GM18508 (cell line): ENCODE measurements around the gene ZNF200.
"Not testable (repeated sequence)": the region's sequence is repeated elsewhere in the genome, so short reads cannot be mapped to it uniquely, and the experiment has no call there.

ENCODE experiments used
- ATAC-seq: cut with Tn5 transposase; IDR thresholded peaks from one replicate; pipeline ENCODE4 v1.9.1; 2021; ENCODE audit warnings: moderate number of reproducible peaks; ENCODE audit not compliant: insufficient read depth, unreplicated experiment

ZNF200 gene, protein sequence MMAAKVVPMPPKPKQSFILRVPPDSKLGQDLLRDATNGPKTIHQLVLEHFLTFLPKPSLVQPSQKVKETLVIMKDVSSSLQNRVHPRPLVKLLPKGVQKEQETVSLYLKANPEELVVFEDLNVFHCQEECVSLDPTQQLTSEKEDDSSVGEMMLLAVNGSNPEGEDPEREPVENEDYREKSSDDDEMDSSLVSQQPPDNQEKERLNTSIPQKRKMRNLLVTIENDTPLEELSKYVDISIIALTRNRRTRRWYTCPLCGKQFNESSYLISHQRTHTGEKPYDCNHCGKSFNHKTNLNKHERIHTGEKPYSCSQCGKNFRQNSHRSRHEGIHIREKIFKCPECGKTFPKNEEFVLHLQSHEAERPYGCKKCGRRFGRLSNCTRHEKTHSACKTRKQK

DNA sequence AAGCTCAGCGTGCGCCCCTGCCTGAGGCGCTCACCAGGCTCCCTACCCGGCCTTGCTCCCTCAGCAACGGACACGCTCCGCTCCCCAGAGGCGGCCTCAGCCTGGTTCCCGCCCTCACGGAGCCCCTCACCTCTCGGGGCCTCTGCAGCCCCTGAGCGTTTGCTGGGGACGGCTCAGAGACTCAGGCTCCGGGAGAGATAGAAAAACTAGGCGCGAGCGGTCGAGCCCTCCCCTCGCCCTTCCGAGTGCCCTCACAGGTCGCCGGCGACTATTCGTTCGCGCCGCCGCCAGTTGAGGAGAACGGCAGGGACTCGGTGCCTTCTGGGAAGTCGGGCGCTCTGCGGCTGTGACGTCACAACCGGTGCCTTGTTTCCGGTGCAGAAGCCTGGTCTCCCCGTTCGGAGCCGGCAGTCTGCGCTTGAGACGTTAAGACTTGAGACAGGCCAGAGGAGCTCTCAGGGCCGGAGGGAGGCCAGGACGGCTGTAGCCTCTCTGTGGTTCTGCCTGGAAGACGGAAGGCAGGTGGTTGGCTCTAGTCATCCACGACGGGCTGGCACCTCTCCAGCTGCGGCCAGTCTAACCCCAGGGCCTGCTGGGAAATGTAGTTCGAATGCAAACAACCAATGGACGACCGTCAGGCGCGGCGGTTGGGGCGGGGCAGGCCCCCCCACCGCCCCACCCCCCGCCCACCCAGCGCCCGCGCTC, at the start of gene ZNF200:
ZNF200 (minus strand) TSS at position 302 of the 705 bp plus-strand sequence. CDS start 1,403 bp downstream, outside the sequence.
- peak; percentile 54 for ATAC-seq

GRCh38 chr16:3283543-3284447, 48.8 kb upstream of the ZNF200 start:
- no peak for ATAC-seq

DNA sequence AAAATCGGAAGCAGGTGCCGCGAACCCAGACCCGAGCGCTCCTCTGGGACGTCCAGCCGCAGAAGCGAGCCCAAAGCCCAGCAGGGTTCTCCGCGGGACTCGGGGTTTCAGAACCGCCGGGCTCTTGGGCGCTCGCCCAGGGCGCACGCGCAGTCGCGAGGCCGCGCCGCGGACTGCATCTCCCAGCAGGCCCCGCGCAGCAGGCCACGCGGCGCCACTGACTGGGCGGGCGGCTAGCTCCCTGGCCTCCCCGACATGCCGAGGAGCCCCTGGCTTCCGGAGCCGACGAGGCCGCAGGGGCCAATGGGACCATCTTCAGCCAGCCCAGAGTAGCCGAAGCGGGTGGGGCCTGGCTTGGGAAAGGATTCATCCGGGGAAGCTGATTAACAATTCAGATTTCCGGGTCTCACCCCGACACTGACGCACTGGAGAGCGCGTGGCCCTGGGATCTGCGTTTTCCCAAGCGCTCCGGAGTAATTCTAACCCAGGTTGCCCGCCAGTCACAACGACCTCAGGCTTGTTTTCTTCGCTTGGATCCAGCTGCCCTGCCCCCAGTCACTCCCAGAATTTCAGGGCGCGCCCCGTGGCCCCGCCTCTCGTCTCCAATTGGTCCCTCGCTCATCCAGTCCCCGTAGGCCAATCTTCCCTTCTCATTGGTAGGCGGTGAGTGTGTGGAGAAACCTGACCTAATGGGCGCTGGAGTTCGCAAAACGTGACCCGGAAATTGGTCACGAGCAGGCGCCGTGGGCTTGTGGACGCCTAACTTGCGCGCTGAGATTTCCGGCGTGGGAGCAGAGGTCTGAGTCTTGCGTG, 48.0 kb upstream of the ZNF200 start, which contains the start of gene ZNF263:
ZNF263 (plus strand) TSS at position 762 of the 813 bp plus-strand sequence. CDS start 328 bp downstream, outside the sequence.
- peak; percentile 52 for ATAC-seq

- ATAC-seq: peak; percentile 5
These were observed 47.3 kb upstream of the ZNF200 start for GRCh38 chr16:3282103-3282729.

DNA sequence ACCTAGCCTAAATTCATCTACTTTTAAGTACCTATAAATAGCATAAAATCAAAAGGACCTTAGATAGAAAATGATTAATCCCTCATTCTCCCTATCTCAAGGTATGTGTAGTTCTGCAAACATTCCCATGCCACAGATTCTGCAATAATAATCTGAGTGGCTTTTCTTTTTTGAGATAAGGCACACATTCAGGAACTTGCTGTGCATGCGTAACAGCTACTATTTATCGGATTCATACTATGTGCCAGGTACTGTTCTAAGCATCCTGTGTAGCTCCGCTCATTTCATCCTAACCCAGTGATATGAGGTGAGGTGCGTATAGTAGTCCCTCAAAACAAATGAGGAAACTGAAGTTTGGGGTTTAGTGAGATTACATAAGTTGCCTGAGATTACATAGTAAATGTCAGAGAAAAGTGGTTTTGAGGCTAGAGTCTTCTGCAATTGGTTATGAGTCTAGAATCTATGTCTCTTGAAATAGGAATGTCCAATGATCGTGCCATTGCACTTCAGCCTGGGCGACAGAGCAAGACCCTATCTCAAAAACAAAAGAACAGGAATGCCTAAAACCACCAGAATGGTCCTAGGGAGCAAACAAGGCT, 46.4 kb upstream of the ZNF200 start:
- no peak for ATAC-seq

- no peak for ATAC-seq
These were observed 41.7 kb upstream of the ZNF200 start for GRCh38 chr16:3276679-3277078.

DNA sequence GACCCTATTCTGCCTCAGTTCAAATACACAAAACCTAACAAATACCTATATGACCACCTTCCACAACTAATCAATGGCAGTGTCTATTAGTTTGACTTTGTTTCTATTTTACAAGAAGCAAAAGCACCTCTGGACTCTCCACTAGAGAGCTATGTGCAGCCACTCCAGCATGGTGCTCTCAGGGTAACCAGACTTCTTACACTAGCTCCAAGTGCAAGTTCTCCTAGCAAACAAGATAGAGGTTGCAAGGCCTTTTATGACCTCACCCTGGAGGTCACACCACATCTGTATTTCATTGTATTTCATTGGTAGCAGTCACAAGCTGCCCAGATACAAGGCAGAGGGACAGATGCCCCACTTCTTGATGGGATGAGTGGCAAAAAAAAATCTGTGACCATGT, 40.0 kb upstream of the ZNF200 start:
- no peak for ATAC-seq

DNA sequence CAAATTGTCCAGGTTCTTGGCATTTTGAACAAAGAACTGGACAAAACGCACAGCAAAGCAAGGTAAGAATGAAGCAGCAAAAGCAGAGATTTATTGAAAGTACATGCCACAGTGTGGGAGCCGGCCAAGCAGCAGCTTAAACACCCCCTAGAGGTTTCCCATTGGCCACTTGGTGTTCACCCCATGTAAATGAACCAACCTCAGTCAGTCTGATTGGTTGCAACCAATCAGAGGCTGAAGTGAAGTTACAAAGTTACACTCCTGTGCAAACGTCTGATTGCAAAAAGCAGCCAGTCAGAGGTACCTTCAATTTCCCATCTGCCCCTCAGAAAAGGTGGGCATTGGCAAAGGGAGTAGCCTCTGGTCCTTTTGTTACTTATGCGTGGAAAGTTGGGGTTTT, 39.5 kb upstream of the ZNF200 start:
- ATAC-seq: no peak

GRCh38 chr16:3271281-3271680, 36.3 kb upstream of the ZNF200 start:
- ATAC-seq: not testable (repeated sequence)

- not testable (repeated sequence) for ATAC-seq
These were observed 35.8 kb upstream of the ZNF200 start for GRCh38 chr16:3270718-3271117.

DNA sequence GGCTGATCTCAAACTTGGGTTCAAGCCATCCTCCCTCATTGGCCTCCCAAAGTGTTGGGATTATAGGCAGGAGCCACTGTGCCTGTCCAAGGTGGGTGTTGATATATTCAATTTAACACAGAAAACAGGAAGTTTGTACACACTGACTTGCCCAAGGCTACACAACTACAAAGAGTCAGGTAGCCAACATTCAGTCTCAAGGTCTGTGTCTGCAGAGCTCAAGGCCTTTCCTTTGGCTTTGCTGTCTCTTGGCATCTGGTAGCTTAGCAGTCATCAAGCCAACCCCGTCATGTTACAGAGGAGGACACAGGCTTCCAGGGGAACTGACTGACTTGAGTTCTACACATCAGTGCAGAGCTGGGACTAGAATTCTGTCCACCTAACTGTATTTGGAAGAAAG, 33.3 kb upstream of the ZNF200 start:
- ATAC-seq: no peak

- ATAC-seq: no peak
These were observed 32.0 kb upstream of the ZNF200 start for GRCh38 chr16:3266873-3267537.

GRCh38 chr16:3264137-3265036, 29.4 kb upstream of the ZNF200 start:
- peak; percentile 51 for ATAC-seq

GRCh38 chr16:3262517-3262916, 27.6 kb upstream of the ZNF200 start:
- ATAC-seq: no peak

GRCh38 chr16:3259836-3260235, 24.9 kb upstream of the ZNF200 start:
- ATAC-seq: no peak

- no peak for ATAC-seq
These were observed 22.0 kb upstream of the ZNF200 start for GRCh38 chr16:3256866-3257465.
